Neutrophil (primary cell): ENCODE results near the gene PAM16.

ENCODE experiments used
- H3K27ac ChIP-seq: fragments of 200-600 bp; sonication (generic); 2 replicates; pipeline ENCODE4 v1.5.1; 2016; ENCODE audit warnings: mild to moderate bottlenecking, moderate library complexity
- H3K27me3 ChIP-seq: fragments of 200-600 bp; sonication (generic); 2 replicates; pipeline ENCODE4 v1.6.0; 2016; ENCODE audit warnings: mild to moderate bottlenecking
- H3K36me3 ChIP-seq: fragments of 200-600 bp; sonication (generic); 2 replicates; pipeline ENCODE4 v1.5.1; 2017
- H3K4me1 ChIP-seq, 2 experiments: fragments of 200-600 bp in 1 of 2; sonication (generic) in 1 of 2; 1 replicate in 1 of 2; 2 replicates in 1 of 2; pipeline versions ENCODE4 v1.5.1 to v1.6.1; 2013 to 2016; ENCODE audit warnings: low read depth in 1 of 2, low read length in 1 of 2, mild to moderate bottlenecking in 1 of 2, moderate library complexity in 1 of 2; ENCODE audit not compliant: control insufficient read depth in 1 of 2, insufficient read depth in 1 of 2
- H3K4me3 ChIP-seq, 2 experiments: fragments of 200-600 bp in 1 of 2; sonication (generic) in 1 of 2; 1 replicate in 1 of 2; 2 replicates in 1 of 2; pipeline ENCODE4 v1.5.1; 2013 to 2016; ENCODE audit warnings: low read depth in 1 of 2, low read length in 1 of 2, mild to moderate bottlenecking in 1 of 2, moderate library complexity in 1 of 2
- H3K9me3 ChIP-seq: fragments of 200-600 bp; sonication (generic); 2 replicates; pipeline ENCODE4 v1.5.1; 2016
- TF ChIP-seq, protein P1 (sequence below): fragments of 200-600 bp; sonication (generic); IDR thresholded peaks from 2 replicates; pipeline ENCODE4 v1.5.1; 2016; ENCODE audit warnings: antibody characterized with exemption

Gene PAM16

DNA sequence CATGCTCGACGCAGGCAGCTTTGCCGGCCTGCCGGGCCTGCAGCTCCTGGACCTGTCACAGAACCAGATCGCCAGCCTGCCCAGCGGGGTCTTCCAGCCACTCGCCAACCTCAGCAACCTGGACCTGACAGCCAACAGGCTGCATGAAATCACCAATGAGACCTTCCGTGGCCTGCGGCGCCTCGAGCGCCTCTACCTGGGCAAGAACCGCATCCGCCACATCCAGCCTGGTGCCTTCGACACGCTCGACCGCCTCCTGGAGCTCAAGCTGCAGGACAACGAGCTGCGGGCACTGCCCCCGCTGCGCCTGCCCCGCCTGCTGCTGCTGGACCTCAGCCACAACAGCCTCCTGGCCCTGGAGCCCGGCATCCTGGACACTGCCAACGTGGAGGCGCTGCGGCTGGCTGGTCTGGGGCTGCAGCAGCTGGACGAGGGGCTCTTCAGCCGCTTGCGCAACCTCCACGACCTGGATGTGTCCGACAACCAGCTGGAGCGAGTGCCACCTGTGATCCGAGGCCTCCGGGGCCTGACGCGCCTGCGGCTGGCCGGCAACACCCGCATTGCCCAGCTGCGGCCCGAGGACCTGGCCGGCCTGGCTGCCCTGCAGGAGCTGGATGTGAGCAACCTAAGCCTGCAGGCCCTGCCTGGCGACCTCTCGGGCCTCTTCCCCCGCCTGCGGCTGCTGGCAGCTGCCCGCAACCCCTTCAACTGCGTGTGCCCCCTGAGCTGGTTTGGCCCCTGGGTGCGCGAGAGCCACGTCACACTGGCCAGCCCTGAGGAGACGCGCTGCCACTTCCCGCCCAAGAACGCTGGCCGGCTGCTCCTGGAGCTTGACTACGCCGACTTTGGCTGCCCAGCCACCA lies 30.2 kb upstream of the PAM16 start:
- Histone ChIP-seq H3K4me3 (no peak overlapping the region), H3K36me3 (peaks cover 96% of the 10 kb centered on the region)

DNA sequence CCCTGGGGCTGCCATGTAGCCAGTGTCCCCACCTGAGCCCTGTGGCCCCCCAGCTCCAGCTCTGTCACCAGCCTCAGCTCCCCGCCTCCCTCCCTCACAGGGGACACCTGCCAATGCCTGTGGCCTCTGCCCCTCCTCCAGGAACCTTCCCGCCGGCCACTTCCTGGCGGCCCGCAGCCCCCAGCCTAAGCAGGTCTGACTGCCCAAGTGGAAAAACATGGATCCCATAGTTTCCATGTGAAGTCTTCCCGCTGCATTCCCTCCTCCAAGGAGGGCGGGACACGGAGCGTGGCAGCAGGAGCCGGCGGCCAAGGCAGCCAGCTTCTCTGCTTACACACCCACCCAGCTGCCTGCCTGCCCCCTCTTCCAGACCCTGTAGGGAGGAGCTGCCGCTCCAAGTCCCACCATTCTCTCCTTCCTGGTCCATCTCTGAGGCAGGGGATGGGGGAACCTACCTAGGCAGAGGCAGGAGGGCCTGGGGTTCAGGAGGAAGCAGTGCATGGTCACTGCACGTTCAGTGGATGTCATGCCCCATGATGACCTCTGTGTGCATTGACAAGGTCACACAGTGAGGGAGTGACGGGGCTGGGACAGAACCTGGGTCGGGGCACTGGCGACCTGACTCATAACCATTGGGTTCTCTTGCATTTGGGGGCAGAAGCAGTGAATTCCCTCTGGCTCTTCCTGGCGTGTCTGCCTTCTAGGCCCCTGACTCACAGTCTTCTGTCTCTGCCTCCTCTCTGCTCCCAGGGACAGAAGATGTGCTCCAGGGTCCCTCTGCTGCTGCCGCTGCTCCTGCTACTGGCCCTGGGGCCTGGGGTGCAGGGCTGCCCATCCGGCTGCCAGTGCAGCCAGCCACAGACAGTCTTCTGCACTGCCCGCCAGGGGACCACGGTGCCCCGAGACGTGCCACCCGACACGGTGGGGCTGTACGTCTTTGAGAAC lies 29.3 kb upstream of the PAM16 start:
- Histone ChIP-seq H3K4me3 (no peak overlapping the region), H3K27ac (no peak overlapping the region), H3K27me3 (no peaks in the 10 kb centered on the region), H3K36me3 (peaks cover 96% of the 10 kb centered on the region), H3K9me3 (no peaks in the 10 kb centered on the region), H3K4me1 (no peaks in the 10 kb centered on the region)
- TF ChIP-seq, protein P1, sequence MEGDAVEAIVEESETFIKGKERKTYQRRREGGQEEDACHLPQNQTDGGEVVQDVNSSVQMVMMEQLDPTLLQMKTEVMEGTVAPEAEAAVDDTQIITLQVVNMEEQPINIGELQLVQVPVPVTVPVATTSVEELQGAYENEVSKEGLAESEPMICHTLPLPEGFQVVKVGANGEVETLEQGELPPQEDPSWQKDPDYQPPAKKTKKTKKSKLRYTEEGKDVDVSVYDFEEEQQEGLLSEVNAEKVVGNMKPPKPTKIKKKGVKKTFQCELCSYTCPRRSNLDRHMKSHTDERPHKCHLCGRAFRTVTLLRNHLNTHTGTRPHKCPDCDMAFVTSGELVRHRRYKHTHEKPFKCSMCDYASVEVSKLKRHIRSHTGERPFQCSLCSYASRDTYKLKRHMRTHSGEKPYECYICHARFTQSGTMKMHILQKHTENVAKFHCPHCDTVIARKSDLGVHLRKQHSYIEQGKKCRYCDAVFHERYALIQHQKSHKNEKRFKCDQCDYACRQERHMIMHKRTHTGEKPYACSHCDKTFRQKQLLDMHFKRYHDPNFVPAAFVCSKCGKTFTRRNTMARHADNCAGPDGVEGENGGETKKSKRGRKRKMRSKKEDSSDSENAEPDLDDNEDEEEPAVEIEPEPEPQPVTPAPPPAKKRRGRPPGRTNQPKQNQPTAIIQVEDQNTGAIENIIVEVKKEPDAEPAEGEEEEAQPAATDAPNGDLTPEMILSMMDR = no peak

More for the DNA sequence above, 30.2 kb upstream of the PAM16 start:
- Histone ChIP-seq H3K9me3 (no peaks in the 10 kb centered on the region), H3K27me3 (no peaks in the 10 kb centered on the region), H3K4me1 (no peaks in the 10 kb centered on the region), H3K27ac (no peak overlapping the region)
- TF ChIP-seq, protein P1 = no peak

DNA sequence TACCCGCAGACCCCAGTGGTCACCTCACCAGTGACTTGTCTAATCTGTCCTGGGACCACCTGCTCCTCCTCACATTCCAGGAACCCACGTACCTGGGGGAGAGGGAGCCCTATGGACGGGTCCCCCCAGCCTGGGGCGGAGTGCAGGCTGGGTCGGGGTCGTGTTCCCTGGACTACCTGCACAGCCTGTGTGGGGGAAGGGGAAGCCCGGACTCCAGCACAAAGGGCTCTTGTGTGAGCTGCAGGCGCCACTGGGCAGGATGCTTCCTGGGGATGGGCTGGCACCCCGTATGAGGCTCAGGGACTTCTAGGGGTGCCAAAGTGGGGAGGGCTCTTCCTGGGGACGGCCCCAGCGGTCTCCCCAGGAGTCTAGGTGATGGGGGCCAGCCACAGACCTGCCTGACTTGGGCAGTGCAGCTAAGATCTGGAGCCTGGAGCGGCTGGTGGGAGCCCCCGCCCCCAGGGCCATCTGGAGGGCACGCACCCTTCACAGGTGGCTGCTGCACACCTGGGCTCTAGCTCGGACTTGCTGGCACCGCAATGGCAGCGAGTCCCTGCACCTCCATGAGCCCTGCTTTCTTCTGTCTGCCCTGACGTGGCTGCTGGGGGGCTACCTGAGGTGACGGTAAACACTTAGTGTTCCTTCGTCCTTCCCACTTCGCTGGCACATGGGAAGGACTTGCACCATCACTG lies 28.0 kb upstream of the PAM16 start:
- TF ChIP-seq, protein P1 = no peak
- peaks cover 96% of the 10 kb centered on the region for H3K36me3 ChIP-seq
- H3K4me1 ChIP-seq = no peaks in the 10 kb centered on the region
- H3K4me3 ChIP-seq = no peak overlapping the region
- no peaks in the 10 kb centered on the region for H3K27me3 ChIP-seq
- no peak overlapping the region for H3K27ac ChIP-seq
- H3K9me3 ChIP-seq = no peaks in the 10 kb centered on the region

DNA sequence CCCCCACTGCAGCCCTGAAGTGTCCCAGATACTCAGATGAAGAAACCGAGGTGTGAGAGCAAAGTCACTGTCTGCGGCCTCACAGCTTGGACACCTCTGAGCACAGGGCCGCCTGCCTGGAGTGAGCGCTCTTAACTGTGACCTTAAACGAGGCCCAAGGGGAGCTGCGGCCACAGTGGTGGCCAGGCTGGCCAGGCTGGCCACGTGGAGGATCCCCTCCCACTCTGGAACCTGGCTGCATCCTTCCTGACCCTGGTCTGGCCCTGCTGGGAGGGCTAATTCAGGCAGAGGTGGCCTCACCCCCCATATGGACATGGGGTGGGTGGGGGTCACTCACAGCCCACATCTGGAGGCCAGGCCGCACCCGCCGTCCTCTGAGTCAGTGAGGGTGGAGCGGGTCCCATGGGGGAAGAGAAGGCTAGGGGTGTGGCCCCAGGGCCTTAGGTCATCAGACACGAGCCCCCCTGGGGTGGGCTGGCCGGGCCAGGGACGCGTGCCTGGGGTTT lies 27.1 kb upstream of the PAM16 start:
- Histone ChIP-seq H3K9me3 (no peaks in the 10 kb centered on the region), H3K4me3 (no peak overlapping the region), H3K27me3 (peaks cover 8% of the 10 kb centered on the region), H3K27ac (no peak overlapping the region), H3K36me3 (peaks cover 94% of the 10 kb centered on the region), H3K4me1 (peaks cover under 1 to 9% of the 10 kb centered on the region in 2 experiments)
- TF ChIP-seq, protein P1 = no peak

DNA sequence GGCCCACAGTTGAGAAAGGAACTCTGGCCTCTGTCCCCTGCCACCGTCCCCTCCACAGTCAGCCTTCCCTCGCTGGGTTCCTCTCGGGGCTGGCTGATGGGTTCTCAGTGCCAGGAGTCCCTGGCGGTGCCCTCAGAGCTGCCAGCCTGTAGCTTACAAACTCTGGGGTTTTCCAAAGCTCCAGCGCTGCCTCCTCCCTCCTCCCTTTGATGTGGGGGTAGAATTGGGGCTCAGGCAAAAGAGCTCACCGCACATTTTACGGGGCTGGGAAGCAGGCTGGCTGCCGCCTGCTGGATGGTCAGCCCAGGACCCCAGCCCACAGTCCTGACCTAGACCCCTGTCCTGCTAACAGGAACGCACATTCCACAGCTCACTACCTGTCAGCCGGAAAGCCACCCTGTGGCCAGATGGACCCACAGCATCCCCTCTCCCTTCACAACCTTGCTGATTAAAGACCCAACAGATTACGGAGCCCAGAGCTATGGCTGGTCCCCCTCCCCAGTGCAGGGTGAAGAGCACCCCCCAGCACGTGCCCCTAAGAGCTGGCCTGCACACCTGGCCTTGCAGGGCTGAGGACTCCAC lies 26.5 kb upstream of the PAM16 start:
- peaks cover 14% of the 10 kb centered on the region for H3K27me3 ChIP-seq
- peaks cover 91% of the 10 kb centered on the region for H3K36me3 ChIP-seq
- TF ChIP-seq, protein P1 = no peak
- no peak overlapping the region for H3K4me3 ChIP-seq
- H3K9me3 ChIP-seq = no peaks in the 10 kb centered on the region
- peaks cover 6 to 15% of the 10 kb centered on the region in 2 experiments for H3K4me1 ChIP-seq
- no peak overlapping the region for H3K27ac ChIP-seq
